BJ (cell line): ENCODE measurements around the gene TUBA1A. TPM values are rescaled to one million over a fixed set of nuclear protein-coding genes. Genes with fewer than 3 reads are reported as not detected.
"Not testable (repeated sequence)": the region's sequence is repeated elsewhere in the genome, so short reads cannot be mapped to it uniquely, and the experiment has no call there.

Experiments used
- CTCF ChIA-PET: fragments of 350-600 bp; formaldehyde crosslinking; extraction: SDS; loops from one replicate; lab custom pipeline; 2021; ENCODE audit warnings: antibody characterized with exemption, inconsistent platforms; lab: Yijun Ruan, JAX
- POLR2A ChIA-PET: fragments of 300-600 bp; sonication (Branson Sonifier 250); formaldehyde crosslinking; extraction: SDS; loops from one replicate; lab custom pipeline; 2021; ENCODE audit warnings: antibody characterized with exemption; lab: Charles Lee
- DNase-seq: peaks from one replicate; pipeline ENCODE4 v3.0.0-alpha.2; 2011; ENCODE audit warnings: low read depth
- H3K27me3 ChIP-seq: 2 replicates; pipeline ENCODE4 v1.6.0; 2011; ENCODE audit warnings: low read length; ENCODE audit not compliant: control insufficient read depth, insufficient read depth
- H3K36me3 ChIP-seq: 2 replicates; pipeline ENCODE4 v1.5.1; 2011; ENCODE audit warnings: low read length; ENCODE audit not compliant: control insufficient read depth, insufficient read depth
- H3K4me3 ChIP-seq: 2 replicates; pipeline ENCODE4 v1.5.1; 2011; ENCODE audit warnings: low read depth, mild to moderate bottlenecking, control low read depth, low read length
- CTCF ChIP-seq: IDR thresholded peaks from 2 replicates; pipeline ENCODE4 v1.5.1; 2011; ENCODE audit warnings: low read depth, mild to moderate bottlenecking, control low read depth, inconsistent platforms, low read length, moderate library complexity; ENCODE audit not compliant: insufficient read depth
- polyA plus RNA-seq: library from polyadenylated mRNA; depleted of rRNA; stranded (reverse); fragments of >200 nt; gene quantifications from 2 replicates; pipeline ENCODE4 v1.2.3, GENCODE V29; 2011

The TUBA1A gene
- polyA plus RNA-seq, 1 experiment = 820 TPM

DNA sequence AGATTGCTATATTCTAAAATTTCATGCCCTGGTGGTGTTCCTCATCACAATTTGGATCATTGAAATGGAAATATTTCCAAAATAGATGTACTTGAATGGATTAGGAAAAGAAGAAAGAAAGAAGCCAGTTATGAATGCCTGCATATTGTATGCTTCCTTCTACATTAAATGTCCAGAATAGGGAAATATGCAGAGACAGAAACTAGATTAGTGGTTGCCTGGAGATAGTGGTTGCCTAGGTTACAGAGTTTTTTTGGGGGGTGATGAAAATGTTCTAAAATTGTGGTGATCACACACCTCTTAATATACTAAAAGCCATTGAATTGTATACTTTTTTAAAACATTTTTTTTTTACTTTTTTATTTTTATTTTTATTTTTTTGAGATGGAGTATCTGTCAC, 18.0 kb downstream of the TUBA1A start:
- ChIA-PET POLR2A (no interaction called here), CTCF (interaction anchor here (0.5 to 0.7 kb wide), 3 partner anchors 12 to 165 kb away, joined by 3 read pairs; no protein-coding TSS in a partner anchor)
- H3K27me3 ChIP-seq = no peaks in the 10 kb centered on the region
- no peaks in the 10 kb centered on the region for H3K36me3 ChIP-seq
- DNase-seq = no peak
- TF ChIP-seq CTCF = no peak
- H3K4me3 ChIP-seq = no peak overlapping the region

DNA sequence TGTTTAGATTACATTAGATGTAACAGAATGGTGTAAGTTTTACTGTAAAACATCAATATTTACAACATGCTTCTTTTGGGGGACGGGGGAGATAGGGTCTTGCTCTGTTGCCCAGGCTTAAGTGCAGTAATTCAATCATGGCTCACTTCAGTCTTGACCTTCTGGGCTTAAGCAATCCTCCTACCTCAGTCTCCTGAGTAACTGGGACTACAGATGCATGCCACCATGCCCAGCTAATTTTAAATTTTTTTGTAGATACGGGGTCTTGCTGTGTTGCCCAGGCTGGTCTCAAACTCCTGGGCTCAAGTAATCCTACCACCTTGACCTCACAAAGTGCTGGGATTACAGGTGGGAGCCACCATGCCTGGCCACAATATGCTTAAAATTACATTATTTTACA, 23.8 kb downstream of the TUBA1A start:
- no peak overlapping the region for H3K4me3 ChIP-seq
- H3K36me3 ChIP-seq = no peaks in the 10 kb centered on the region
- ChIA-PET CTCF (interaction anchor here (0.9 kb wide), 1 partner anchor 63 kb away, joined by 3 read pairs; no protein-coding TSS in a partner anchor), POLR2A (no interaction called here)
- no peak for DNase-seq
- H3K27me3 ChIP-seq = no peaks in the 10 kb centered on the region
- TF ChIP-seq CTCF = no peak

DNA sequence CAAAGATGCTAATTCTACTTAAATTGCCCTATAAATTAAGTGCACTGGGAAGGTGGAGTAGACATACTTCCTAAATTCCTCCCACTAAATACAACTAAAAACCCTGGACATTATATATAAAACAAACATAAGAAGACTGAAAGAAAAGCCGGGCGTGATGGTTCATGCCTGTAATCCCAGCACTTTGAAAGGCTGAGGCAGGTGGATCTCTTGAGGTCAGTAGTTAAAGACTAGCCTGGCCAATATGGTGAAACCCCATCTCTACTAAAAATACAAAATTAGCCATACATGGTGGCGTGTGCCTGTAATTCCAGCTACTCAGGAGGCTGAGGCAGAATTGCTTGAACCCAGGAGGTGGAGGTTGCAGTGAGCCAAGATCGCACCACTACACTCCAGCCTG, 27.0 kb downstream of the TUBA1A start:
- DNase-seq, H3K36me3 ChIP-seq, H3K4me3 ChIP-seq, H3K27me3 ChIP-seq, CTCF ChIA-PET, POLR2A ChIA-PET: not testable (repeated sequence)

DNA sequence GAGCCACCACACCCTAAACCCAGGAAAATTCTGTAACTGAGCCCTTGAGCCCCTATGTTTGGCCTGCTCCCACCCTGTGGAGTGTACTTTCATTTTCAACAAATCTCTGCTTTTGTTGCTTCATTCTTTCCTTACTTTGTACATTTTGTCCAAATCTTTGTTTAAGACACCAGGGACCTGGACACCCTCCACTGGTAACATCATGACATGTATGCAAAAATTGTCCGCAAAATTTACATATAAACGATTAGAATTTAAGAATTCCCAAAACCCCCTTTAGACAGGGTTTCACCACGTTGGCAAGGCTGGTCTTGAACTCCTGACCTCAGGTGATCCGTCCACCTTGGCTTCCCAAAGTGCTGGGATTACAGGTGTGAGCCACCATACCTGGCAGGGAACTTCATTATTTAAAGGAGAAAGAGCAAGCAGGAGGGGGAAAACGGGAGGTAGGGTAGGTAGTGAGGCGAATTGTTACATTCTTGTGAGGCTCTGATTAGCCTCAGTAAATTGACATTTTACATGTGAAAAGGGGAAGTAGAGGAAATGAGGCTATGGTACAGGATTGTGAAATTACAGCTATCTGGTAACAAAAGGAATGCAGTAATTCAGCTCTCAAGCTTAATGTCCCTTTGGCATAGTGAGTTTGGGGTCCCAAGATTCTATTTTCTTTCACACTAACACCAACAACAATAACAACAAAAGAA, 27.6 kb downstream of the TUBA1A start:
- CTCF ChIA-PET = no interaction called here
- H3K4me3 ChIP-seq = no peak overlapping the region
- POLR2A ChIA-PET = no interaction called here
- no peaks in the 10 kb centered on the region for H3K36me3 ChIP-seq
- no peaks in the 10 kb centered on the region for H3K27me3 ChIP-seq
- no peak for DNase-seq
- no peak for TF ChIP-seq CTCF

GRCh38 chr12:49160399-49160798, 28.5 kb downstream of the TUBA1A start:
- TF ChIP-seq CTCF = no peak
- CTCF ChIA-PET = interaction anchor here (0.7 kb wide), 1 partner anchor 129 kb away, joined by 3 read pairs; no protein-coding TSS in a partner anchor
- H3K27me3 ChIP-seq = no peaks in the 10 kb centered on the region
- H3K36me3 ChIP-seq = no peaks in the 10 kb centered on the region
- H3K4me3 ChIP-seq = no peak overlapping the region
- no peak for DNase-seq
- POLR2A ChIA-PET = no interaction called here

DNA sequence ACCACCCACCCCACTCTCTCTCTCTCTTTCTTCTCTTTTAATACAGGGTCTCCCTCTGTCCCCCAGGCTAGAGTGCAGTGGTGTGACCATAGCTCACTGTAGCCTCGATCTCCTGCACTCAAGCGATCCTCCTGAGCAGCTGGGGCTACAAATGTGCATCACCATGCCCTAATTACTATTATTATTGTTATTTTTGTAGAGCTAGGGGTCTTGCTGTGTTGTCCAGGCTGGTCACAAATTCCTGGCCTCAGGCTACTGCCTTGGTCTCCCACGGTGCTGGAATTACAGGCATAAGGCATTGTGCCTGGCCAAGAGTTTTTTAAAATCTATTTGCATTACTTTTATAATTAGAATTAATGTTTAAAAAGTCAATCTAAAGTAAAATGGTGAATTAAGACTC, 34.7 kb downstream of the TUBA1A start:
- H3K27me3 ChIP-seq = no peaks in the 10 kb centered on the region
- no peaks in the 10 kb centered on the region for H3K36me3 ChIP-seq
- DNase-seq = no peak
- no peak overlapping the region for H3K4me3 ChIP-seq
- no peak for TF ChIP-seq CTCF
- ChIA-PET CTCF (no interaction called here), POLR2A (interaction anchor here (0.6 kb wide), 1 partner anchor 24 kb away, joined by 3 read pairs; no protein-coding TSS in a partner anchor)
